ENCODE results near the gene POTEH. TPM values are rescaled to one million over a fixed set of nuclear protein-coding genes. Genes with fewer than 3 reads are reported as not detected.
"Not testable (repeated sequence)": the region's sequence is repeated elsewhere in the genome, so short reads cannot be mapped to it uniquely, and the experiment has no call there.

Gene POTEH
- total RNA-seq, 1 donor, result under 0.01 TPM

DNA sequence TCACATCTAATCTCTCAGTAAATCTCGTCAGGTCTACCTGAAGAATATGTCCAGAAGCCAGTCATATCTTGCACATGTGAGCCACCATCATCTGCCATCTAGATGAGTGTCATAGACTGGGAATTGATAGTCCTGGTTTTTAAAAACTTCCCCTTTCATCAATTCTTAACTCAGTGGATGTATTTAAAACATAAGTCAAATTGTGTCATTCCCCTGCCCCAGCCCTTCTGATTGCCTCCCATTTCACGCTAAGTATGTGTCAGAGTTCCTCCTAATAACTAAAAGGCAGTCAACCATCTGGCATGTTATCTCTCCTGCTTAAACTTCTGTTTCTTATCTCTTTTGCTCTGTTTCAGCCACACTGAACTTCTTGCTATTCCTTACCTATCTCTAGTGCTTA, 24.3 kb downstream of the POTEH start:
- H3K79me2 ChIP-seq (ENCODE audit: insufficient read depth, low read length); H4K20me1 ChIP-seq (ENCODE audit: insufficient read depth, low read length); H3K9me3 ChIP-seq (ENCODE audit: low read depth, low read length); H2AFZ ChIP-seq (ENCODE audit: low read length); DNase-seq (ENCODE audit: insufficient read length, low spot score, missing footprints); H3K27ac ChIP-seq (ENCODE audit: low read depth, low read length); H3K27me3 ChIP-seq (ENCODE audit: insufficient read depth, low read length); H3K4me3 ChIP-seq (ENCODE audit: insufficient read depth, low read length); H3K4me1 ChIP-seq (ENCODE audit: insufficient read depth, low read length); H3K4me2 ChIP-seq (ENCODE audit: insufficient read depth, low read length); H3K36me3 ChIP-seq (ENCODE audit: insufficient read depth, low read length): not testable (repeated sequence)

- not testable (repeated sequence) for H3K79me2 ChIP-seq (ENCODE audit: insufficient read depth, low read length); H3K27ac ChIP-seq (ENCODE audit: low read depth, low read length); H3K9me3 ChIP-seq (ENCODE audit: low read depth, low read length); H3K4me2 ChIP-seq (ENCODE audit: insufficient read depth, low read length); H3K4me3 ChIP-seq (ENCODE audit: insufficient read depth, low read length); H2AFZ ChIP-seq (ENCODE audit: low read length); H3K36me3 ChIP-seq (ENCODE audit: insufficient read depth, low read length); H3K27me3 ChIP-seq (ENCODE audit: insufficient read depth, low read length); DNase-seq (ENCODE audit: insufficient read length, low spot score, missing footprints); H4K20me1 ChIP-seq (ENCODE audit: insufficient read depth, low read length); H3K4me1 ChIP-seq (ENCODE audit: insufficient read depth, low read length)
Measured at GRCh38 chr22:15721884-15722283, 32.1 kb downstream of the POTEH start.

- not testable (repeated sequence) for H3K27me3 ChIP-seq (ENCODE audit: insufficient read depth, low read length); H3K4me1 ChIP-seq (ENCODE audit: insufficient read depth, low read length); H3K4me2 ChIP-seq (ENCODE audit: insufficient read depth, low read length); H4K20me1 ChIP-seq (ENCODE audit: insufficient read depth, low read length); H3K27ac ChIP-seq (ENCODE audit: low read depth, low read length); H3K36me3 ChIP-seq (ENCODE audit: insufficient read depth, low read length); H2AFZ ChIP-seq (ENCODE audit: low read length); H3K4me3 ChIP-seq (ENCODE audit: insufficient read depth, low read length); DNase-seq (ENCODE audit: insufficient read length, low spot score, missing footprints); H3K79me2 ChIP-seq (ENCODE audit: insufficient read depth, low read length); H3K9me3 ChIP-seq (ENCODE audit: low read depth, low read length)
Measured at GRCh38 chr22:15729209-15729917, 39.5 kb downstream of the POTEH start.

- H4K20me1 ChIP-seq (ENCODE audit: insufficient read depth, low read length); DNase-seq (ENCODE audit: insufficient read length, low spot score, missing footprints); H3K9me3 ChIP-seq (ENCODE audit: low read depth, low read length); H3K4me3 ChIP-seq (ENCODE audit: insufficient read depth, low read length); H3K4me2 ChIP-seq (ENCODE audit: insufficient read depth, low read length); H3K27me3 ChIP-seq (ENCODE audit: insufficient read depth, low read length); H3K27ac ChIP-seq (ENCODE audit: low read depth, low read length); H3K36me3 ChIP-seq (ENCODE audit: insufficient read depth, low read length); H2AFZ ChIP-seq (ENCODE audit: low read length); H3K79me2 ChIP-seq (ENCODE audit: insufficient read depth, low read length); H3K4me1 ChIP-seq (ENCODE audit: insufficient read depth, low read length): not testable (repeated sequence)
Measured at GRCh38 chr22:15731023-15731422, 41.2 kb downstream of the POTEH start.

DNA sequence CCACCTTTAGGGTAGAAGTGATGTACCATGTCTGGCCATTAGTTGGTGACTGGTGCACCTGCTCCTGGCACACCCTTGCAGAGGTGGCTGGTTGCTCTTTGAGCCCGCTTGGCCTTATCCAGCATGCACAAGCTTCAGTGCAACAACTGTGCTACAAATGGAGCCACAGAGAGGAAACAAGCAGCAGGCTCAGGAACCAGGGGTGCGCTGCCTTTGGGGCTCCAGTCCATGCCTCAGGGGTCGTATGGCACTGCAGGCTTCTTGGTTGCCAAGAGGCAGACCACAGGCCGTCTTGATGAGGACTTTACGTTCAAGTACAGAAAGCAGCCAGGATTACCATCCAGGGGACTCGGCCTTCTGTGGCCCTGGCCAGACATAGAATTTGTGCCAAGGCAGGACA, 44.6 kb downstream of the POTEH start:
- DNase-seq (ENCODE audit: insufficient read length, low spot score, missing footprints); H3K4me1 ChIP-seq (ENCODE audit: insufficient read depth, low read length); H2AFZ ChIP-seq (ENCODE audit: low read length); H4K20me1 ChIP-seq (ENCODE audit: insufficient read depth, low read length); H3K9me3 ChIP-seq (ENCODE audit: low read depth, low read length); H3K27ac ChIP-seq (ENCODE audit: low read depth, low read length); H3K4me3 ChIP-seq (ENCODE audit: insufficient read depth, low read length); H3K27me3 ChIP-seq (ENCODE audit: insufficient read depth, low read length); H3K4me2 ChIP-seq (ENCODE audit: insufficient read depth, low read length); H3K36me3 ChIP-seq (ENCODE audit: insufficient read depth, low read length); H3K79me2 ChIP-seq (ENCODE audit: insufficient read depth, low read length): not testable (repeated sequence)

DNA sequence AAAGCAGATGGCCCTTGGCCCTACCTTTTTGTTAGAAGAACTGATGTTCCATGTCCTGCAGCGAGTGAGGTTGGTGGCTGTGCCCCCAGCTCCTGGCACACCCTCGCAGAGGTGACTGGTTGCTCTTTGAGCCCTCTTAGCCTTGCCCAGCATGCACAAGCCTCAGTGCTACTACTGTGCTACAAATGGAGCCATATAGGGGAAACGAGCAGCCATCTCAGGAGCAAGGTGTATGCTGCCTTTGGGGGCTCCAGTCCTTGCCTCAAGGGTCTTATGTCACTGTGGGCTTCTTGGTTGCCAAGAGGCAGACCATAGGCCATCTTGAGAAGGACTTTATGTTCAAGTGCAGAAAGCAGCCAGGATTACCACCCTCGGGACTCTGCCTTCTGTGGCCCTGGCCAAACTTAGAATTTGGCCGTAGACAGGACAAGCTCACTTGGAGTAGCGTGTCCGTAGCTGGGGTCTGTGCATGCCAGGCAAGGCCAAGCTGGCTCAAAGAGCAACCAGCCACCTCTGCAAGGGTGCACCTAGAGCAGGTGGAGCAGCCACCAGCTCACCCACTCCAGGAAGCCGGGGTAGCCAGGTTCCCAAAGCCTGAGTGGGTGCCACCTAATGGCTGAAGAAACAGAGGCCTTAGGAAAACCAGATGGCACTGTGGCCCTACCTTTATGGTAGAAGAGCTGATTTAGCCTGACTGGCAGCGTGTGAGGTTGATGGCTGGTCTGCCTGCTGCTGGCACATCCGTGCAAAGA, 48.5 kb downstream of the POTEH start:
- H3K9me3 ChIP-seq (ENCODE audit: low read depth, low read length); H3K27me3 ChIP-seq (ENCODE audit: insufficient read depth, low read length); DNase-seq (ENCODE audit: insufficient read length, low spot score, missing footprints); H4K20me1 ChIP-seq (ENCODE audit: insufficient read depth, low read length); H3K4me3 ChIP-seq (ENCODE audit: insufficient read depth, low read length); H3K79me2 ChIP-seq (ENCODE audit: insufficient read depth, low read length); H3K4me2 ChIP-seq (ENCODE audit: insufficient read depth, low read length); H3K4me1 ChIP-seq (ENCODE audit: insufficient read depth, low read length); H2AFZ ChIP-seq (ENCODE audit: low read length); H3K36me3 ChIP-seq (ENCODE audit: insufficient read depth, low read length); H3K27ac ChIP-seq (ENCODE audit: low read depth, low read length): not testable (repeated sequence)

- H4K20me1 ChIP-seq (ENCODE audit: insufficient read depth, low read length); H3K4me2 ChIP-seq (ENCODE audit: insufficient read depth, low read length); DNase-seq (ENCODE audit: insufficient read length, low spot score, missing footprints); H2AFZ ChIP-seq (ENCODE audit: low read length); H3K9me3 ChIP-seq (ENCODE audit: low read depth, low read length); H3K4me3 ChIP-seq (ENCODE audit: insufficient read depth, low read length); H3K27me3 ChIP-seq (ENCODE audit: insufficient read depth, low read length); H3K4me1 ChIP-seq (ENCODE audit: insufficient read depth, low read length); H3K79me2 ChIP-seq (ENCODE audit: insufficient read depth, low read length); H3K36me3 ChIP-seq (ENCODE audit: insufficient read depth, low read length); H3K27ac ChIP-seq (ENCODE audit: low read depth, low read length): not testable (repeated sequence)
Measured at GRCh38 chr22:15738909-15739391, 49.1 kb downstream of the POTEH start.

- H3K27ac ChIP-seq (ENCODE audit: low read depth, low read length); DNase-seq (ENCODE audit: insufficient read length, low spot score, missing footprints); H3K9me3 ChIP-seq (ENCODE audit: low read depth, low read length); H3K36me3 ChIP-seq (ENCODE audit: insufficient read depth, low read length); H2AFZ ChIP-seq (ENCODE audit: low read length); H3K4me1 ChIP-seq (ENCODE audit: insufficient read depth, low read length); H4K20me1 ChIP-seq (ENCODE audit: insufficient read depth, low read length); H3K4me2 ChIP-seq (ENCODE audit: insufficient read depth, low read length); H3K27me3 ChIP-seq (ENCODE audit: insufficient read depth, low read length); H3K4me3 ChIP-seq (ENCODE audit: insufficient read depth, low read length); H3K79me2 ChIP-seq (ENCODE audit: insufficient read depth, low read length): not testable (repeated sequence)
Measured at GRCh38 chr22:15747636-15748323, 58.0 kb downstream of the POTEH start.
